Upper lobe of right lung (tissue), 1 donor: ENCODE data around the gene ROGDI. TPM values are rescaled to one million over a fixed set of nuclear protein-coding genes. Genes with fewer than 3 reads are reported as not detected.

Experiments
- ATAC-seq: fragments of 200-7000 bp; cut with Tn5 transposase; one replicate; pipeline ENCODE4 v1.9.1; 2020; ENCODE audit warnings: mild to moderate bottlenecking, moderate library complexity
- DNase-seq: peaks from one replicate; pipeline ENCODE4 v3.0.0-alpha.2; 2020
- H3K27ac ChIP-seq: fragments of 200-600 bp; one replicate; pipeline ENCODE4 v1.8.0; 2022
- H3K27me3 ChIP-seq: fragments of 200-600 bp; one replicate; pipeline ENCODE4 v1.8.0; 2022; ENCODE audit warnings: mild to moderate bottlenecking
- H3K36me3 ChIP-seq: fragments of 200-600 bp; one replicate; pipeline ENCODE4 v1.8.0; 2022
- H3K4me1 ChIP-seq: fragments of 200-600 bp; one replicate; pipeline ENCODE4 v1.8.0; 2022
- H3K4me3 ChIP-seq: fragments of 200-600 bp; one replicate; pipeline ENCODE4 v1.8.0; 2022; ENCODE audit warnings: mild to moderate bottlenecking
- H3K9me3 ChIP-seq: fragments of 200-600 bp; one replicate; pipeline ENCODE4 v1.8.0; 2022
- intact Hi-C: fragments of 100-400 bp; cut with DNase I; formaldehyde crosslinking; loops from one replicate; pipeline ENCODE4 v1.11.0; 2022
- total RNA-seq: library from RNA; stranded (reverse); fragmentation: NEBNext Ultra II Directional; extraction: Animal tissue kit (Norgen Biotek cat#: 25700); gene quantifications from one replicate; pipeline ENCODE4 v1.2.1, GENCODE V29; 2021
- TF ChIP-seq, protein P1 (sequence below): fragments of 200-600 bp; IDR thresholded peaks from one replicate; pipeline ENCODE4 v1.8.0; 2022; ENCODE audit warnings: antibody characterized with exemption
- donor health status: DM: no; HTN: yes; CAD: no; lungs with severe emphysema.

The ROGDI gene
- total RNA-seq, 1 donor from 2014 or later: 21.8 TPM

DNA sequence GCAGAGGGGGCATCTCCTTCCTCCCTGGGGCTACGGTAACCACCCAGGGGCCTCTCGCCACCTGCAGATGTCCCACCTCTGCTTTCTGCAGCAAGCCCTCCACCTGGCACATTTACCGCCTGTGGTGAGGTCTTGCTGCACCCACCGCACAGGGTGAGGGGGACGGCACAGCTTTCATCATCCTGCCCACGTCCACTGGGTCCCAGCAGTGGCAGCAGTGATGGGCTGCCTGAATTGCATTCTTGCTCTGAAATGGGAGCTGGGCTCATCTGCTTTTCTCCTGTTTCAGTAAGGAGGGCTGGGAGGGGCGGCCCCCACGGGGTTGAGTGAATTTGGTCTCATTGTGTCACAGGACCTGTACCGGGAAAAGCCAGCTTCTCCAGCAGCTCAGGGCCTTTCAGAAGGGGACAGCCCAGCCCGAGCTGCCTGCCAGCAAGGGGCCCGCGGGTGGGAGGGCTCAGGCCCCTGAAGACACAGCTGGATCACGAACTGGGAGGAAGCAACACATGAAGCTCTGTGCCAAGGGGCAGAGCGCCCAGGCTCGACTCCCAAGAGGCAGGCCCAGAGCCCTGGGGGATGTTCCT, 55.4 kb downstream of the ROGDI start:
- Histone ChIP-seq H3K36me3 (peaks cover 20% of the 10 kb centered on the region), H3K27ac (no peak overlapping the region), H3K27me3 (no peaks in the 10 kb centered on the region), H3K4me3 (no peak overlapping the region), H3K9me3 (no peaks in the 10 kb centered on the region), H3K4me1 (no peaks in the 10 kb centered on the region)
- TF ChIP-seq, protein P1, sequence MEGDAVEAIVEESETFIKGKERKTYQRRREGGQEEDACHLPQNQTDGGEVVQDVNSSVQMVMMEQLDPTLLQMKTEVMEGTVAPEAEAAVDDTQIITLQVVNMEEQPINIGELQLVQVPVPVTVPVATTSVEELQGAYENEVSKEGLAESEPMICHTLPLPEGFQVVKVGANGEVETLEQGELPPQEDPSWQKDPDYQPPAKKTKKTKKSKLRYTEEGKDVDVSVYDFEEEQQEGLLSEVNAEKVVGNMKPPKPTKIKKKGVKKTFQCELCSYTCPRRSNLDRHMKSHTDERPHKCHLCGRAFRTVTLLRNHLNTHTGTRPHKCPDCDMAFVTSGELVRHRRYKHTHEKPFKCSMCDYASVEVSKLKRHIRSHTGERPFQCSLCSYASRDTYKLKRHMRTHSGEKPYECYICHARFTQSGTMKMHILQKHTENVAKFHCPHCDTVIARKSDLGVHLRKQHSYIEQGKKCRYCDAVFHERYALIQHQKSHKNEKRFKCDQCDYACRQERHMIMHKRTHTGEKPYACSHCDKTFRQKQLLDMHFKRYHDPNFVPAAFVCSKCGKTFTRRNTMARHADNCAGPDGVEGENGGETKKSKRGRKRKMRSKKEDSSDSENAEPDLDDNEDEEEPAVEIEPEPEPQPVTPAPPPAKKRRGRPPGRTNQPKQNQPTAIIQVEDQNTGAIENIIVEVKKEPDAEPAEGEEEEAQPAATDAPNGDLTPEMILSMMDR: no peak
- intact Hi-C loops: no loop called here
- ATAC-seq (no peak), DNase-seq (no peak)

Other genes with a start within 250 kb of the ROGDI start
- gene C16orf96, start 246.3 kb downstream of the ROGDI start, total RNA-seq: 0.32 TPM
- 35.5 TPM for gene UBALD1, start 187.7 kb downstream of the ROGDI start, total RNA-seq
- 81.3 TPM for gene MGRN1, start 177.8 kb downstream of the ROGDI start, total RNA-seq
- 24.0 TPM for gene NUDT16L1, start 109.1 kb downstream of the ROGDI start, total RNA-seq
- gene ANKS3, start 68.4 kb downstream of the ROGDI start, total RNA-seq: 20.6 TPM
- gene DNAAF8, start 68.1 kb downstream of the ROGDI start, total RNA-seq: 0.58 TPM
- 15.7 TPM for gene ZNF500, start 35.5 kb downstream of the ROGDI start, total RNA-seq
- not detected for gene SEPTIN12, start 14.3 kb downstream of the ROGDI start, total RNA-seq
- 23.3 TPM for gene SMIM22, start 7.3 kb downstream of the ROGDI start, total RNA-seq
- 85.7 TPM for gene GLYR1, start 44.7 kb upstream of the ROGDI start, total RNA-seq
- gene UBN1, start 44.8 kb upstream of the ROGDI start, total RNA-seq: 36.6 TPM
- 78.1 TPM for gene PPL, start 134.5 kb upstream of the ROGDI start, total RNA-seq
- gene SEC14L5, start 155.7 kb upstream of the ROGDI start, total RNA-seq: 0.52 TPM
- 16.7 TPM for gene NAGPA, start 231.3 kb upstream of the ROGDI start, total RNA-seq